ENCODE results near the gene TSPAN1. TPM values are rescaled to one million over a fixed set of nuclear protein-coding genes. Genes with fewer than 3 reads are reported as not detected.

Gene TSPAN1
- total RNA-seq, result 1 to 10 TPM in 3 of 4 donors, under 1 TPM in 1; 0.83 to 1.6 (median 1.5) TPM

GRCh38 chr1:46174448-46175231 is at the start of gene TSPAN1:
Gene TSPAN1, plus strand, starts transcription at chr1:46175087. Its CDS starts 6,021 bp downstream, at chr1:46181108.
- H3K4me3 ChIP-seq, result peak within 1 kb of the TSS in 1 of 4 donors; percentile 2
- DNase-seq (ENCODE audit: extremely low spot score), result no peak
- H3K9me3 ChIP-seq, result no peaks in the 10 kb centered on the region
- no peaks in the 10 kb centered on the region for H3K36me3 ChIP-seq
- intact Hi-C loops (cut with DNase I), result loop anchor here (5.0 kb wide), 1 partner anchor 42 kb away; the partner anchor contains the start of gene PIK3R3
- H3K27me3 ChIP-seq, result no peaks in the 10 kb centered on the region
- TF ChIP-seq POLR2AphosphoS5 (IDR thresholded peaks at IDR 0.05) (peak; percentile 56 to 65), CTCF (IDR thresholded peaks at IDR 0.05) (peak in 1 of 3 experiments; percentile 8), POLR2A (IDR thresholded peaks at IDR 0.05; ENCODE audit: low read depth) (no peak)
- peak within 1 kb of the TSS; percentile 73 to 76 (median 75) for H3K27ac ChIP-seq (replicated peaks in 1 of 4)
- WGBS, result 46% methylated on average over 11 of the region's 11 CpGs
- H3K4me1 ChIP-seq, result peaks cover 43 to 59% (median 48%) of the 10 kb centered on the region in 4 donors

GRCh38 chr1:46128344-46128743 is 46.5 kb upstream of the TSPAN1 start:
- no peak for DNase-seq (ENCODE audit: extremely low spot score)
- WGBS, result 97% methylated on average over 3 of the region's 3 CpGs
- Histone ChIP-seq H3K27me3 (no peaks in the 10 kb centered on the region), H3K36me3 (peaks cover 0 to 3% (median 0%) of the 10 kb centered on the region in 4 donors), H3K4me3 (peak overlapping the region in 3 of 4 donors; percentile 63 to 79 (median 68)), H3K27ac (replicated peaks in 1 of 4) (no peak overlapping the region), H3K9me3 (no peaks in the 10 kb centered on the region), H3K4me1 (peaks cover under 1 to 22% (median 9%) of the 10 kb centered on the region in 4 donors)
- no peak for TF ChIP-seq EP300 (IDR thresholded peaks at IDR 0.05)
- TF ChIP-seq POLR2AphosphoS5 (IDR thresholded peaks at IDR 0.05), result no peak
- no peak for TF ChIP-seq POLR2A (IDR thresholded peaks at IDR 0.05; ENCODE audit: low read depth)
- TF ChIP-seq CTCF (IDR thresholded peaks at IDR 0.05), result no peak
- intact Hi-C loops (cut with DNase I), result no loop called here

- intact Hi-C loops (cut with DNase I), result loop anchor here (5.0 kb wide), 1 partner anchor 47 kb away; the partner anchor contains the start of genes P3R3URF and TSPAN1
- H3K36me3 ChIP-seq, result peaks cover 0 to 3% (median 0%) of the 10 kb centered on the region in 4 donors
- H3K27ac ChIP-seq (replicated peaks in 1 of 4), result peak overlapping the region in 3 of 4 donors; percentile 92 to 96 (median 93)
- DNase-seq (ENCODE audit: extremely low spot score), result no peak
- peaks cover 18 to 40% (median 27%) of the 10 kb centered on the region in 4 donors for H3K4me1 ChIP-seq
- TF ChIP-seq POLR2A (IDR thresholded peaks at IDR 0.05; ENCODE audit: low read depth) (no peak), POLR2AphosphoS5 (IDR thresholded peaks at IDR 0.05) (no peak), EP300 (IDR thresholded peaks at IDR 0.05) (no peak), CTCF (IDR thresholded peaks at IDR 0.05) (no peak)
- H3K4me3 ChIP-seq, result peak overlapping the region; percentile 63 to 79 (median 72)
- no peaks in the 10 kb centered on the region for H3K27me3 ChIP-seq
- WGBS, result 32% methylated on average over 1 of the region's 1 CpG
- no peaks in the 10 kb centered on the region for H3K9me3 ChIP-seq
Observed at GRCh38 chr1:46130121-46130520, 44.8 kb upstream of the TSPAN1 start.

GRCh38 chr1:46130606-46131005 is 44.3 kb upstream of the TSPAN1 start:
- H3K27ac ChIP-seq (replicated peaks in 1 of 4), result peak overlapping the region; percentile 92 to 96 (median 94)

More at GRCh38 chr1:46130606-46131005, 44.3 kb upstream of the TSPAN1 start:
- intact Hi-C loops (cut with DNase I), result loop anchor here (5.0 kb wide), 1 partner anchor 47 kb away; the partner anchor contains the start of genes P3R3URF and TSPAN1
- Histone ChIP-seq H3K36me3 (peaks cover 0 to 3% (median 0%) of the 10 kb centered on the region in 4 donors), H3K4me1 (peaks cover 23 to 44% (median 32%) of the 10 kb centered on the region in 4 donors), H3K4me3 (peak overlapping the region; percentile 63 to 79 (median 72)), H3K9me3 (no peaks in the 10 kb centered on the region), H3K27me3 (no peaks in the 10 kb centered on the region)
- DNase-seq (ENCODE audit: extremely low spot score), result no peak
- 7% methylated on average over 5 of the region's 5 CpGs for WGBS
- TF ChIP-seq POLR2AphosphoS5 (IDR thresholded peaks at IDR 0.05) (no peak), EP300 (IDR thresholded peaks at IDR 0.05) (no peak), CTCF (IDR thresholded peaks at IDR 0.05) (no peak), POLR2A (IDR thresholded peaks at IDR 0.05; ENCODE audit: low read depth) (no peak)
